WTC11 (cell line): ENCODE data around the gene ZFR.

Experiments used
- NR2C2 ChIP-seq: sonication (generic); formaldehyde crosslinking; IDR thresholded peaks from 2 replicates; pipeline ENCODE4 v1.8.0; 2022; ENCODE audit warnings: mild to moderate bottlenecking, missing genetic modification reagents
- TP53 ChIP-seq: sonication (generic); formaldehyde crosslinking; IDR thresholded peaks from 2 replicates; pipeline ENCODE4 v1.8.1; 2023; ENCODE audit warnings: mild to moderate bottlenecking, missing genetic modification reagents

GRCh38 chr5:32358611-32359010, 85.9 kb downstream of the ZFR start:
- TF ChIP-seq NR2C2 (CRISPR knock-in tag) = no peak
- TF ChIP-seq TP53 = no peak
